SK-N-SH treated with all-trans-retinoic acid at 6 μM for 48 hours (cell line): ENCODE results near the gene RAB4B.

Experiments
- ATAC-seq: fragments of 200-7000 bp; cut with Tn5 transposase; 3 replicates; pipeline ENCODE4 v1.9.1; 2020; ENCODE audit warnings: mild to moderate bottlenecking, moderate library complexity
- ARNTL ChIP-seq: fragments of 450-650 bp; formaldehyde crosslinking; IDR thresholded peaks from 2 replicates; pipeline ENCODE4 v1.5.0; 2020; ENCODE audit warnings: low read depth, mild to moderate bottlenecking, moderate library complexity, borderline replicate concordance
- BACH2 ChIP-seq: fragments of 250-450 bp; sonication (Bioruptor Pico); IDR thresholded peaks from 2 replicates; pipeline ENCODE4 v1.9.0; 2021; ENCODE audit warnings: mild to moderate bottlenecking, borderline replicate concordance
- CSDC2 ChIP-seq: fragments of 250-450 bp; sonication (Bioruptor Pico); IDR thresholded peaks from 2 replicates; pipeline ENCODE4 v1.5.0; 2020; ENCODE audit warnings: mild to moderate bottlenecking, moderate library complexity
- ESRRG ChIP-seq: fragments of 250-450 bp; sonication (Bioruptor Pico); IDR thresholded peaks from 2 replicates; pipeline ENCODE4 v1.6.1; 2021; ENCODE audit warnings: mild to moderate bottlenecking
- GLIS3 ChIP-seq: fragments of 250-450 bp; sonication (Bioruptor Pico); IDR thresholded peaks from 2 replicates; pipeline ENCODE4 v1.5.0; 2020; ENCODE audit warnings: mild to moderate bottlenecking, moderate library complexity
- OSR1 ChIP-seq: fragments of 250-450 bp; sonication (Bioruptor Pico); IDR thresholded peaks from 2 replicates; pipeline ENCODE4 v1.8.0; 2022; ENCODE audit warnings: moderate library complexity, mild to moderate bottlenecking, inconsistent platforms
- PPARA ChIP-seq: fragments of 250-450 bp; sonication (Bioruptor Pico); IDR thresholded peaks from 2 replicates; pipeline ENCODE4 v1.5.0; 2020; ENCODE audit warnings: mild to moderate bottlenecking, borderline replicate concordance
- RARB ChIP-seq: fragments of 250-450 bp; sonication (Bioruptor Pico); IDR thresholded peaks from 2 replicates; pipeline ENCODE4 v1.8.0; 2021; ENCODE audit warnings: mild to moderate bottlenecking, moderate library complexity
- SNAI2 ChIP-seq: fragments of 250-450 bp; sonication (Bioruptor Pico); IDR thresholded peaks from 2 replicates; pipeline ENCODE4 v1.5.0; 2020; ENCODE audit warnings: mild to moderate bottlenecking, moderate library complexity
- TCF4 ChIP-seq: fragments of 250-450 bp; sonication (Bioruptor Pico); IDR thresholded peaks from 2 replicates; pipeline ENCODE4 v1.8.0; 2021; ENCODE audit warnings: mild to moderate bottlenecking, moderate library complexity, borderline replicate concordance
- TOX ChIP-seq: fragments of 250-450 bp; sonication (Bioruptor Pico); IDR thresholded peaks from 2 replicates; pipeline ENCODE4 v1.8.0; 2021; ENCODE audit warnings: mild to moderate bottlenecking, moderate library complexity, borderline replicate concordance
- ZC3H10 ChIP-seq: fragments of 250-450 bp; sonication (Bioruptor Pico); IDR thresholded peaks from 2 replicates; pipeline ENCODE4 v1.5.1; 2021; ENCODE audit warnings: mild to moderate bottlenecking, moderate library complexity
- ZFP3 ChIP-seq: fragments of 250-450 bp; sonication (Bioruptor Pico); IDR thresholded peaks from 2 replicates; pipeline ENCODE4 v1.5.0; 2020; ENCODE audit warnings: mild to moderate bottlenecking, moderate library complexity
- ZFP30 ChIP-seq: fragments of 450-650 bp; formaldehyde crosslinking; IDR thresholded peaks from 2 replicates; pipeline ENCODE4 v1.5.0; 2022; ENCODE audit warnings: mild to moderate bottlenecking, moderate library complexity
- ZNF565 ChIP-seq: fragments of 450-650 bp; formaldehyde crosslinking; conservative IDR thresholded peaks from 2 replicates; pipeline ENCODE4 v1.5.0; 2020; ENCODE audit warnings: low read depth, mild to moderate bottlenecking, moderate library complexity
- ZNF70 ChIP-seq: fragments of 450-650 bp; formaldehyde crosslinking; IDR thresholded peaks from 2 replicates; pipeline ENCODE4 v1.5.0; 2020; ENCODE audit warnings: mild to moderate bottlenecking, moderate library complexity
- ZNF8 ChIP-seq: fragments of 450-650 bp; formaldehyde crosslinking; IDR thresholded peaks from 2 replicates; pipeline ENCODE4 v1.5.0; 2020; ENCODE audit warnings: mild to moderate bottlenecking, moderate library complexity
- TF ChIP-seq, protein P1 (sequence below): fragments of 250-450 bp; sonication (Bioruptor Pico); IDR thresholded peaks from 2 replicates; pipeline ENCODE4 v1.5.0; 2020; ENCODE audit warnings: mild to moderate bottlenecking, moderate library complexity
- TF ChIP-seq, protein P2 (sequence below): fragments of 250-450 bp; sonication (Bioruptor Pico); IDR thresholded peaks from 2 replicates; pipeline ENCODE4 v1.8.0; 2020; ENCODE audit warnings: mild to moderate bottlenecking, moderate library complexity, borderline replicate concordance
- TF ChIP-seq, protein P3 (sequence below): fragments of 250-450 bp; sonication (Bioruptor Pico); IDR thresholded peaks from 2 replicates; pipeline ENCODE4 v1.5.1; 2020; ENCODE audit warnings: low read depth, mild to moderate bottlenecking, moderate library complexity
- TF ChIP-seq, protein P4 (sequence below): fragments of 250-450 bp; sonication (Bioruptor Pico); IDR thresholded peaks from 2 replicates; pipeline ENCODE4 v1.8.0; 2021; ENCODE audit warnings: low read depth, mild to moderate bottlenecking, moderate library complexity, borderline replicate concordance
- TF ChIP-seq, protein P5 (sequence below): fragments of 250-450 bp; sonication (Bioruptor Pico); IDR thresholded peaks from 2 replicates; pipeline ENCODE4 v1.5.1; 2021; ENCODE audit warnings: mild to moderate bottlenecking, moderate library complexity

RAB4B gene

DNA sequence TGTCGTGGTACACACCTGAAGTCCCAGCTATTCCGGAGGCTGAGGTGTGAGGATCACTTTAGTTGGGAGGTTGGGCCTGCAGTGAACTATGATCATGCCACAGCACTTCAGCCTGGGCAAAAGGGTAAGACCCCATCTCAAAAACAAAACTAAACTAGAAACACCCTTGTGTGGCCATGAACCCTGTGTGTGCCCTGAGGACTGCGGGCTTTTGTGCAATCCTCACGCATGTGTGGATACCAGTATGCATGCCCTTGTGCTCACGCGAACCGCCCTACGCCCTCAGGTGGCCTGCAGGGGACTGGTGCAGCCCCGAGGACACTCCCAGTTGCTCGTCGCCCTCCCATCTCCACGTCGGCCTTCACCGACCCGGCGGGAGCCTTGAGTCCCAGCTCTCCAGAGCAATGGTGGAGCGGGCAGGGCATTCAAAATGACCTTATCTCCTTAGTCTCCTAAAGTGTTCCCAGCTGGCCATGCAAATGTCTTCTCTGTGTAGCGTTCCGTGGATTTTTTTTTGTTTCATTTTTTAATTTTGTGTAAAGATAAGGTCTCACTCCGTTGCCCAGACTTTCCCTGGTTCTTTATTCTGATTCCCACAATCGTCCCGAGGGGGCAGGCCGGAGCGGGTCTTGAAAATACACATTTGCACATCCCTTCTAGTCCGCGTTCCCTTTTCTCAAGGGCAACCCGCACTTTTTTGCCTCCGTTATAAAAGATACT, 20.1 kb downstream of the RAB4B start:
- ATAC-seq: peak; percentile 69

DNA sequence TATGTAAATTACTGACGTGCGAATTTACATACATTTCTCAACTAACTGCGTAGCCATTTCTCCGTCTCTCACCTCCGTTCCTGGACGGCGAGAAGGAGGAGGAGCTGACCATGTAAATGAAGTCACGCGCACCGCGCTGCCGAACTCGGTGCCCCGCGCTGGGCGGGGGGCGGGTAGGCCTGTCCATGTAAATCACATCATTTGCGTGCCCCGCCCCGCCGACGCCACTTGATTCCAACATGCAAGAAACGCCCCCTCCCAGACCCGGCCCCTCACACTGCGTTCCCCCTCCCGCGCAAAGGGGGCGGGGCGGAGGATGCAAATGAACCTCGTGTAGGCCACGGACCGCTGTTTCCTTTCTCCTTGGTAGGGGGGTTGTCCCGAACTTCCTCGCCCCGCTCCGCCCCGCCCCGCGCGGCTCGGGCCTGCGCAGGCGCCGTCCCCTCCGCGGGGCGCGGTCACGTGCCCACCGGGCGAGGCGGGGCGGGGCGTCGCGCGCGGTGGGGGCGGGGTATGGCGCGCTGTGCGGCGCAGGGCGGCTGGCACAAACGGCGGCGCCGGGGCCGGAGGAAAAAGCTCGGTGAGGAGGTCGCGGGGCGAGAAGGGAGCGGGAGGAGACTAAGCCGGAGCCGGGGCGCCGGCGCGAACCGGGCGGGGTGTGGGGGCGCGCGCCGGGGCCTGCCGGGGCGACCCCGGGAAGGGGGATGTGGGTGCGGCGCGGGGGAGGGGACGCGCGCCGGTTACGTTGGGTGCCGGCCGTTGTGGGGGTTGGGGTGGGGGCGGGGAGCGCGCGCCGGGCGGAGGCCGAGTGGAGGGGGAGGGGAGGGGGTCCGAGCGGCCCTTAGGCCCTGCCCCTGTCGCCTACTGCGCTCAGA, 20.9 kb downstream of the RAB4B start, which contains the start of gene EGLN2:
EGLN2 (plus strand) TSS at position 509 of the 875 bp plus-strand sequence. CDS start 1,382 bp downstream, outside the sequence.
- peak; percentile 92 for ATAC-seq
- TF ChIP-seq ZFP3 (no peak), ZNF70 (CRISPR knock-in tag) (no peak), TCF4 (CRISPR knock-in tag) (no peak), GLIS3 (CRISPR knock-in tag) (no peak), ZNF8 (CRISPR knock-in tag) (no peak), ZNF565 (CRISPR knock-in tag) (no peak), PPARA (CRISPR knock-in tag) (no peak), ESRRG (CRISPR knock-in tag) (no peak), RARB (CRISPR knock-in tag) (no peak), ZC3H10 (CRISPR knock-in tag) (no peak), TOX (CRISPR knock-in tag) (no peak), ARNTL (no peak)
- TF ChIP-seq, protein P1, sequence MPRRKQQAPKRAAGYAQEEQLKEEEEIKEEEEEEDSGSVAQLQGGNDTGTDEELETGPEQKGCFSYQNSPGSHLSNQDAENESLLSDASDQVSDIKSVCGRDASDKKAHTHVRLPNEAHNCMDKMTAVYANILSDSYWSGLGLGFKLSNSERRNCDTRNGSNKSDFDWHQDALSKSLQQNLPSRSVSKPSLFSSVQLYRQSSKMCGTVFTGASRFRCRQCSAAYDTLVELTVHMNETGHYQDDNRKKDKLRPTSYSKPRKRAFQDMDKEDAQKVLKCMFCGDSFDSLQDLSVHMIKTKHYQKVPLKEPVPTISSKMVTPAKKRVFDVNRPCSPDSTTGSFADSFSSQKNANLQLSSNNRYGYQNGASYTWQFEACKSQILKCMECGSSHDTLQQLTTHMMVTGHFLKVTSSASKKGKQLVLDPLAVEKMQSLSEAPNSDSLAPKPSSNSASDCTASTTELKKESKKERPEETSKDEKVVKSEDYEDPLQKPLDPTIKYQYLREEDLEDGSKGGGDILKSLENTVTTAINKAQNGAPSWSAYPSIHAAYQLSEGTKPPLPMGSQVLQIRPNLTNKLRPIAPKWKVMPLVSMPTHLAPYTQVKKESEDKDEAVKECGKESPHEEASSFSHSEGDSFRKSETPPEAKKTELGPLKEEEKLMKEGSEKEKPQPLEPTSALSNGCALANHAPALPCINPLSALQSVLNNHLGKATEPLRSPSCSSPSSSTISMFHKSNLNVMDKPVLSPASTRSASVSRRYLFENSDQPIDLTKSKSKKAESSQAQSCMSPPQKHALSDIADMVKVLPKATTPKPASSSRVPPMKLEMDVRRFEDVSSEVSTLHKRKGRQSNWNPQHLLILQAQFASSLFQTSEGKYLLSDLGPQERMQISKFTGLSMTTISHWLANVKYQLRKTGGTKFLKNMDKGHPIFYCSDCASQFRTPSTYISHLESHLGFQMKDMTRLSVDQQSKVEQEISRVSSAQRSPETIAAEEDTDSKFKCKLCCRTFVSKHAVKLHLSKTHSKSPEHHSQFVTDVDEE: no peak
- TF ChIP-seq, protein P2, sequence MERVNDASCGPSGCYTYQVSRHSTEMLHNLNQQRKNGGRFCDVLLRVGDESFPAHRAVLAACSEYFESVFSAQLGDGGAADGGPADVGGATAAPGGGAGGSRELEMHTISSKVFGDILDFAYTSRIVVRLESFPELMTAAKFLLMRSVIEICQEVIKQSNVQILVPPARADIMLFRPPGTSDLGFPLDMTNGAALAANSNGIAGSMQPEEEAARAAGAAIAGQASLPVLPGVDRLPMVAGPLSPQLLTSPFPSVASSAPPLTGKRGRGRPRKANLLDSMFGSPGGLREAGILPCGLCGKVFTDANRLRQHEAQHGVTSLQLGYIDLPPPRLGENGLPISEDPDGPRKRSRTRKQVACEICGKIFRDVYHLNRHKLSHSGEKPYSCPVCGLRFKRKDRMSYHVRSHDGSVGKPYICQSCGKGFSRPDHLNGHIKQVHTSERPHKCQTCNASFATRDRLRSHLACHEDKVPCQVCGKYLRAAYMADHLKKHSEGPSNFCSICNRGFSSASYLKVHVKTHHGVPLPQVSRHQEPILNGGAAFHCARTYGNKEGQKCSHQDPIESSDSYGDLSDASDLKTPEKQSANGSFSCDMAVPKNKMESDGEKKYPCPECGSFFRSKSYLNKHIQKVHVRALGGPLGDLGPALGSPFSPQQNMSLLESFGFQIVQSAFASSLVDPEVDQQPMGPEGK (CRISPR knock-in tag): no peak; the same call in 1 of the 2 replicates
- TF ChIP-seq, protein P3, sequence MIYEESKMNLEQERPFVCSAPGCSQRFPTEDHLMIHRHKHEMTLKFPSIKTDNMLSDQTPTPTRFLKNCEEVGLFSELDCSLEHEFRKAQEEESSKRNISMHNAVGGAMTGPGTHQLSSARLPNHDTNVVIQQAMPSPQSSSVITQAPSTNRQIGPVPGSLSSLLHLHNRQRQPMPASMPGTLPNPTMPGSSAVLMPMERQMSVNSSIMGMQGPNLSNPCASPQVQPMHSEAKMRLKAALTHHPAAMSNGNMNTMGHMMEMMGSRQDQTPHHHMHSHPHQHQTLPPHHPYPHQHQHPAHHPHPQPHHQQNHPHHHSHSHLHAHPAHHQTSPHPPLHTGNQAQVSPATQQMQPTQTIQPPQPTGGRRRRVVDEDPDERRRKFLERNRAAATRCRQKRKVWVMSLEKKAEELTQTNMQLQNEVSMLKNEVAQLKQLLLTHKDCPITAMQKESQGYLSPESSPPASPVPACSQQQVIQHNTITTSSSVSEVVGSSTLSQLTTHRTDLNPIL (CRISPR knock-in tag): no peak

More for the DNA sequence above, 20.1 kb downstream of the RAB4B start:
- no peak for TF ChIP-seq ZNF70 (CRISPR knock-in tag)
- TF ChIP-seq CSDC2 (CRISPR knock-in tag): no peak
- TF ChIP-seq TCF4 (CRISPR knock-in tag): no peak
- no peak for TF ChIP-seq SNAI2 (CRISPR knock-in tag)
- TF ChIP-seq ZFP3: no peak
- TF ChIP-seq BACH2: no peak
- no peak for TF ChIP-seq ZNF565 (CRISPR knock-in tag)
- TF ChIP-seq, protein P3 (CRISPR knock-in tag): no peak
- TF ChIP-seq, protein P4, sequence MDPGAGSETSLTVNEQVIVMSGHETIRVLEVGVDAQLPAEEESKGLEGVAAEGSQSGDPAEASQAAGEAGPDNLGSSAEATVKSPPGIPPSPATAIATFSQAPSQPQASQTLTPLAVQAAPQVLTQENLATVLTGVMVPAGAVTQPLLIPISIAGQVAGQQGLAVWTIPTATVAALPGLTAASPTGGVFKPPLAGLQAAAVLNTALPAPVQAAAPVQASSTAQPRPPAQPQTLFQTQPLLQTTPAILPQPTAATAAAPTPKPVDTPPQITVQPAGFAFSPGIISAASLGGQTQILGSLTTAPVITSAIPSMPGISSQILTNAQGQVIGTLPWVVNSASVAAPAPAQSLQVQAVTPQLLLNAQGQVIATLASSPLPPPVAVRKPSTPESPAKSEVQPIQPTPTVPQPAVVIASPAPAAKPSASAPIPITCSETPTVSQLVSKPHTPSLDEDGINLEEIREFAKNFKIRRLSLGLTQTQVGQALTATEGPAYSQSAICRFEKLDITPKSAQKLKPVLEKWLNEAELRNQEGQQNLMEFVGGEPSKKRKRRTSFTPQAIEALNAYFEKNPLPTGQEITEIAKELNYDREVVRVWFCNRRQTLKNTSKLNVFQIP (CRISPR knock-in tag): no peak
- TF ChIP-seq, protein P2 (CRISPR knock-in tag): no peak
- TF ChIP-seq ZFP30: no peak
- no peak for TF ChIP-seq OSR1 (CRISPR knock-in tag)
- TF ChIP-seq ZC3H10 (CRISPR knock-in tag): no peak
- TF ChIP-seq PPARA (CRISPR knock-in tag): no peak
- no peak for TF ChIP-seq ESRRG (CRISPR knock-in tag)
- TF ChIP-seq GLIS3 (CRISPR knock-in tag): no peak
- no peak for TF ChIP-seq ARNTL
- TF ChIP-seq TOX (CRISPR knock-in tag): no peak
- TF ChIP-seq, protein P5, sequence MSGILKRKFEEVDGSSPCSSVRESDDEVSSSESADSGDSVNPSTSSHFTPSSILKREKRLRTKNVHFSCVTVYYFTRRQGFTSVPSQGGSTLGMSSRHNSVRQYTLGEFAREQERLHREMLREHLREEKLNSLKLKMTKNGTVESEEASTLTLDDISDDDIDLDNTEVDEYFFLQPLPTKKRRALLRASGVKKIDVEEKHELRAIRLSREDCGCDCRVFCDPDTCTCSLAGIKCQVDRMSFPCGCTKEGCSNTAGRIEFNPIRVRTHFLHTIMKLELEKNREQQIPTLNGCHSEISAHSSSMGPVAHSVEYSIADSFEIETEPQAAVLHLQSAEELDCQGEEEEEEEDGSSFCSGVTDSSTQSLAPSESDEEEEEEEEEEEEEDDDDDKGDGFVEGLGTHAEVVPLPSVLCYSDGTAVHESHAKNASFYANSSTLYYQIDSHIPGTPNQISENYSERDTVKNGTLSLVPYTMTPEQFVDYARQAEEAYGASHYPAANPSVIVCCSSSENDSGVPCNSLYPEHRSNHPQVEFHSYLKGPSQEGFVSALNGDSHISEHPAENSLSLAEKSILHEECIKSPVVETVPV (CRISPR knock-in tag): no peak
- no peak for TF ChIP-seq RARB (CRISPR knock-in tag)
